K562 treated with DMSO at 1 percent for 48 hours (cell line): ENCODE results near the gene FRMD3. TPM values are rescaled to one million over a fixed set of nuclear protein-coding genes. Genes with fewer than 3 reads are reported as not detected.

Experiments
- total RNA-seq: library from RNA; unstranded; fragments of 300-600 nt; gene quantifications from 2 replicates; pipeline ENCODE4 v1.2.3, GENCODE V29; 2022; ENCODE audit warnings: low replicate concordance; ENCODE audit errors: extremely low read depth

Gene FRMD3
- not detected in 2 replicates for total RNA-seq

DNA sequence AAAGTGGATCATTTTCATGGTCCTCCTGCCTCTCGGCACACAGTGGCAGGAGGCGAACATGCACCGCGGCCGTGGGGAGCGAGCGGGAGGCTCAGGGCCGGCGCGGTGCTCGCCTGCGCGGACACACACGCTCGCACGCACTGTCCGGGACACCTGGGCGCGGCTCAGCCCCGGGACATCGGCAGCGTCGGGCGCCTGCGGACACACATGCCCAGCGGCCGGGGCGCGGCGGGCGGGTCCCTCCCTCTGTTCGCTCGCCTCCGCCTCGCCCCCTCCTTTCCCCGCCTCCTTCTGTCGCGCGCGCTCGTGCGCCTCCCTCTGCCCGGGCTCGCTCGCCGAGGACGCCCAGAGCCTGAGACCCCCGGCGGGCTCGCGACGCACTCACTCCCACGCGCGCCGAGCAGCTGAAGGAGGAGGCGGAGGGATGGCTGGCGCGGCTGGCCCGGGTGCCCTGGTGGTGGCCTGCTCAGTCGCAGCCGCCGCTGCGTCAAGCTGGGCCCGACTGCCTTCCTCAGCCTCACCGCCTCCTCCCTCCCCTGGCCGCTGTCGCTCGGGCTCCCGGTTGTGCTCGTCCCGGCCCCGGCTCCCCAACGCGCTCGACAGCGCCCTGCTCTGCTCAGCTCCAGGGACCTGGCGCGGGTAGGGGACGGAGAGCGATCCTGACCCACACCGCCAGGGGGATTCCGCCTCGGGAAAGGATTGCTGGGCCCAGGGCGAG is at the start of gene FRMD3:
Gene FRMD3, minus strand, starts transcription at position 230 of the 718 bp plus-strand sequence. Its CDS starts 170 bp downstream, at position 60.

Other genes with a start within 250 kb of the FRMD3 start
- not detected in 2 replicates for gene IDNK, start 84.7 kb upstream of the FRMD3 start, total RNA-seq
- gene UBQLN1, start 169.6 kb upstream of the FRMD3 start, total RNA-seq, result not detected in 2 replicates